ENCODE results near the gene IGBP1.
"Not testable (repeated sequence)": the region's sequence is repeated elsewhere in the genome, so short reads cannot be mapped to it uniquely, and the experiment has no call there.

Gene IGBP1

DNA sequence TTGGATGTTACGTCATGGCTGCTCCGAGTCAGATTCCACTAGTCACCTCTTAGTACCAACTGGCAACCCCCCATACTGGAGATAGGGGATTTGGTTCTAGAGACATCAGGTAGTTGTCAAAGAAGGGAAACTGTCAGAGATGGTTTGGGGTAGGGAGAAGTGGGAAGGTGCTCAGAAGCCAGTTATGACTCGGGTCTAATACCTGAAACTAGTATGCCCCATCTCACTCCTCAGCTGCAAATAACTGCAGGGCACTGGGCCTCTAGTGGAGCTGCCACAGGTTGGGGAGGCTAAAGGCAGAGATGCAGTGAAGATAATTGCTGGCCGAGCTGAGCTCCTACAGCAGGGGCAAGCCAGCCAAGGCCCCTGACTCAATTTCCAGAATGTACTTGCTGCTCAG, 41.0 kb upstream of the IGBP1 start:
- TF ChIP-seq, protein P1, sequence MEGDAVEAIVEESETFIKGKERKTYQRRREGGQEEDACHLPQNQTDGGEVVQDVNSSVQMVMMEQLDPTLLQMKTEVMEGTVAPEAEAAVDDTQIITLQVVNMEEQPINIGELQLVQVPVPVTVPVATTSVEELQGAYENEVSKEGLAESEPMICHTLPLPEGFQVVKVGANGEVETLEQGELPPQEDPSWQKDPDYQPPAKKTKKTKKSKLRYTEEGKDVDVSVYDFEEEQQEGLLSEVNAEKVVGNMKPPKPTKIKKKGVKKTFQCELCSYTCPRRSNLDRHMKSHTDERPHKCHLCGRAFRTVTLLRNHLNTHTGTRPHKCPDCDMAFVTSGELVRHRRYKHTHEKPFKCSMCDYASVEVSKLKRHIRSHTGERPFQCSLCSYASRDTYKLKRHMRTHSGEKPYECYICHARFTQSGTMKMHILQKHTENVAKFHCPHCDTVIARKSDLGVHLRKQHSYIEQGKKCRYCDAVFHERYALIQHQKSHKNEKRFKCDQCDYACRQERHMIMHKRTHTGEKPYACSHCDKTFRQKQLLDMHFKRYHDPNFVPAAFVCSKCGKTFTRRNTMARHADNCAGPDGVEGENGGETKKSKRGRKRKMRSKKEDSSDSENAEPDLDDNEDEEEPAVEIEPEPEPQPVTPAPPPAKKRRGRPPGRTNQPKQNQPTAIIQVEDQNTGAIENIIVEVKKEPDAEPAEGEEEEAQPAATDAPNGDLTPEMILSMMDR (IDR thresholded peaks at IDR 0.05), result no peak
- H3K27ac Mint-ChIP-seq, result no peak overlapping the region
- no peak for DNase-seq
- H3K27me3 Mint-ChIP-seq (ENCODE audit: low read depth, poor library complexity), result peaks cover 2% of the 10 kb centered on the region
- no peaks in the 10 kb centered on the region for H3K4me1 Mint-ChIP-seq
- H3K4me3 Mint-ChIP-seq, result no peak overlapping the region
- H3K36me3 Mint-ChIP-seq (ENCODE audit: low read depth), result no peaks in the 10 kb centered on the region
- H3K9me3 Mint-ChIP-seq, result peaks cover 57% of the 10 kb centered on the region

GRCh38 chrX:70096052-70096451, 37.2 kb upstream of the IGBP1 start:
- H3K27me3 Mint-ChIP-seq (ENCODE audit: low read depth, poor library complexity), result no peaks in the 10 kb centered on the region
- H3K4me3 Mint-ChIP-seq, result no peak overlapping the region
- no peaks in the 10 kb centered on the region for H3K36me3 Mint-ChIP-seq (ENCODE audit: low read depth)
- H3K9me3 Mint-ChIP-seq, result peaks cover 64% of the 10 kb centered on the region
- H3K4me1 Mint-ChIP-seq, result no peaks in the 10 kb centered on the region
- DNase-seq, result no peak
- TF ChIP-seq, protein P1 (IDR thresholded peaks at IDR 0.05), result no peak
- H3K27ac Mint-ChIP-seq, result no peak overlapping the region

DNA sequence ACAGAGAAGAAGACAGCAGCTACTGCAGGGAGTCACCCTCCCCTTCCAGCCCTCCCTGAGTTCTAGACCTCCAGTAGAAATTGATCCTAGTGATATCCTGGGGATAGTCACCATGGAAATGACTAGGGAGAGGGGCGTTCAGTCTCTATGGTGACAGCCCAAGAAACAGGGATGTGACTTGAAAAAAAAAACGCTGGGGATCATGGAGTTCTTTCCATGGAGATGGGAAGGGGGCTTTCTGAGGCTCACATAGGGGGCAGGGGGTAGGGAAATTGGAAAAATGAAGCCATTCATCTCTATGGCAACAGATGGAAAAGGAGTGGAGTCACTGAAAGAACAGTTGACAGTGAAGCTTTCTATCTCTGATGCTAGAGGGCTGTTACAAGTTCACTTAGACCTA, 28.0 kb upstream of the IGBP1 start:
- peaks cover 22% of the 10 kb centered on the region for H3K9me3 Mint-ChIP-seq
- no peaks in the 10 kb centered on the region for H3K4me1 Mint-ChIP-seq
- peaks cover 4% of the 10 kb centered on the region for H3K27me3 Mint-ChIP-seq (ENCODE audit: low read depth, poor library complexity)
- no peak overlapping the region for H3K27ac Mint-ChIP-seq
- H3K36me3 Mint-ChIP-seq (ENCODE audit: low read depth), result no peaks in the 10 kb centered on the region
- TF ChIP-seq, protein P1 (IDR thresholded peaks at IDR 0.05), result no peak
- no peak overlapping the region for H3K4me3 Mint-ChIP-seq
- DNase-seq, result no peak

DNA sequence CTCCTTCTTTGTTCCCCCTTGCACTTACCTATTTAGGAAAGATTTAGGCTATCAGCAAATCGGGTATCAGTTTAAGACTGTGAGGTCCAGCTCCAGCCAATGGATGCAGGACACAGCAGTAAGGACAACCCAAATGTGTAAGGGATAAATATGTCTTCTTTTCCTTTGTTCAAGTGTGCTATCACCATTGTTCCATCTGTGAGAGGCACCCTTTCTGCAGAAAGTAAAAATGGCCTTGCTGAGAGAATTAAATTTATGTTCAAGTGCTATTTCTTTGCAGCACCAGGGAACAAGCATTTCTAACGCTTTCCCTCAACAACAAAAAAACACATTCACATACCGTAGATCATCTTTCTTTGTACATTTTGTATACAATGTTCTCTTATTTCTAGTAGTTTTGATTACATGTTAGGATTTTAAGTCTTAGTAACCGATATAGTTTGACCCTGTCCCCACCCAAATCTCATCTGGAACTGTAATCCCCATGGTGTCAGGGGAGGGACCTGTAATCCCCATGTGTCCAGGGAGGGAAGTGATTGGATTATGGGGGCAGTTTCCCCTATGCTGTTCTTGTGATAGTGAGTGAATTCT, 21.7 kb upstream of the IGBP1 start:
- not testable (repeated sequence) for H3K4me3 Mint-ChIP-seq; DNase-seq; H3K27ac Mint-ChIP-seq; H3K4me1 Mint-ChIP-seq; H3K36me3 Mint-ChIP-seq (ENCODE audit: low read depth); H3K27me3 Mint-ChIP-seq (ENCODE audit: low read depth, poor library complexity)
- H3K9me3 Mint-ChIP-seq, result peaks cover 58% of the 10 kb centered on the region

- Mint-ChIP-seq H3K9me3 (peaks cover 30% of the 10 kb centered on the region), H3K4me3 (no peak overlapping the region), H3K4me1 (no peaks in the 10 kb centered on the region), H3K27ac (no peak overlapping the region), H3K36me3 (ENCODE audit: low read depth) (no peaks in the 10 kb centered on the region), H3K27me3 (ENCODE audit: low read depth, poor library complexity) (no peaks in the 10 kb centered on the region)
- TF ChIP-seq, protein P1 (IDR thresholded peaks at IDR 0.05), result no peak
- no peak for DNase-seq
Observed at GRCh38 chrX:70117738-70118137, 15.5 kb upstream of the IGBP1 start.

- peaks cover 31% of the 10 kb centered on the region for H3K9me3 Mint-ChIP-seq
- H3K27ac Mint-ChIP-seq; H3K27me3 Mint-ChIP-seq (ENCODE audit: low read depth, poor library complexity): not testable (repeated sequence)
Observed at GRCh38 chrX:70123014-70123413, 10.2 kb upstream of the IGBP1 start.

DNA sequence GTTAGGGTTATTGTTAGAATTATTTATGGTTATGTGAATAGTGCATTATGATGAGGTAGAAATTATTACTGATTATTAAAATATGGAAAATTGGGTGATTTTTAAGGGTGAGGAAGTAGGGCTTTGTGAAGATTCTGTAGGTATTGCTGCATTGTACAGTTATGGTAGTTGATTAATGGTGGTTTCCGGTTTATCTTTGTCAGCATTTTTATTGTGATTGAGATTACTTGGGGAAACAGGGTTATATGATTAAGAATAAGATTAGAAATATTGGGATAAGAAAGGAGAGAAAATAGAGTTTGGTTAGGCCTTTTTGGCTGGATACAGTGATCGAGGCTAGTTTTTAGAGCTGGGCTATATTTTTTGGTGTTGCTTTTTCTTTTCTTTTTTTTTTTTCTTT, 8.6 kb upstream of the IGBP1 start:
- H3K36me3 Mint-ChIP-seq (ENCODE audit: low read depth), result no peaks in the 10 kb centered on the region
- peaks cover 14% of the 10 kb centered on the region for H3K4me1 Mint-ChIP-seq
- TF ChIP-seq, protein P1 (IDR thresholded peaks at IDR 0.05), result no peak
- no peaks in the 10 kb centered on the region for H3K27me3 Mint-ChIP-seq (ENCODE audit: low read depth, poor library complexity)
- peaks cover 43% of the 10 kb centered on the region for H3K9me3 Mint-ChIP-seq
- H3K4me3 Mint-ChIP-seq, result no peak overlapping the region
- H3K27ac Mint-ChIP-seq, result no peak overlapping the region
- DNase-seq, result no peak

More at GRCh38 chrX:70123014-70123413, 10.2 kb upstream of the IGBP1 start:
- not testable (repeated sequence) for H3K4me1 Mint-ChIP-seq; H3K36me3 Mint-ChIP-seq (ENCODE audit: low read depth); DNase-seq; H3K4me3 Mint-ChIP-seq
